MCF 10A (cell line): ENCODE measurements around the gene FUNDC2. TPM values are rescaled to one million over a fixed set of nuclear protein-coding genes. Genes with fewer than 3 reads are reported as not detected.

Experiments used
- Bru-seq: library from RNA; stranded (reverse); fragments of 400-500 nt; gene quantifications from one replicate; lab custom pipeline; 2021; lab: Mats Ljungman, UMichigan
- BruChase-seq, 2 experiments: library from RNA; stranded (reverse); fragments of 400-500 nt; gene quantifications; one replicate each; lab custom pipeline; 2021; lab: Mats Ljungman, UMichigan
- BruUV-seq: library from RNA; stranded (reverse); fragments of 400-500 nt; replicated peaks from 2 replicates; lab custom pipeline; 2021; lab: Mats Ljungman, UMichigan
- CTCF ChIA-PET: fragments of 300-600 bp; sonication (Branson Sonifier 250); formaldehyde crosslinking; extraction: SDS; loops from one replicate; lab custom pipeline; 2021; ENCODE audit warnings: antibody characterized with exemption, inconsistent platforms; lab: Yijun Ruan, JAX
- POLR2A ChIA-PET: fragments of 300-600, 350-650 bp; sonication (Branson Sonifier 250); formaldehyde crosslinking; extraction: SDS; loops from one replicate; lab custom pipeline; 2020; ENCODE audit warnings: antibody characterized with exemption, inconsistent platforms; lab: Yijun Ruan, JAX
- DNase-seq: peaks from one replicate; pipeline ENCODE4 v3.0.0-alpha.2; 2018; ENCODE audit not compliant: unreplicated experiment
- H3K27ac Mint-ChIP-seq: one replicate; pipeline ENCODE4 v1.8.0; 2022; ENCODE audit warnings: mild to moderate bottlenecking, low read depth, mixed read lengths; ENCODE audit not compliant: unreplicated experiment
- H3K27me3 Mint-ChIP-seq: one replicate; pipeline ENCODE4 v1.8.0; 2022; ENCODE audit warnings: mixed read lengths; ENCODE audit not compliant: insufficient read depth, unreplicated experiment
- H3K36me3 Mint-ChIP-seq: one replicate; pipeline ENCODE4 v1.8.0; 2022; ENCODE audit warnings: mild to moderate bottlenecking, moderate library complexity, mixed read lengths; ENCODE audit not compliant: insufficient read depth, unreplicated experiment
- H3K4me1 Mint-ChIP-seq: one replicate; pipeline ENCODE4 v1.8.0; 2022; ENCODE audit warnings: mixed read lengths; ENCODE audit not compliant: insufficient read depth, unreplicated experiment
- H3K4me3 Mint-ChIP-seq: one replicate; pipeline ENCODE4 v1.8.0; 2022; ENCODE audit warnings: mild to moderate bottlenecking, moderate library complexity, mixed read lengths; ENCODE audit not compliant: unreplicated experiment
- H3K9me3 Mint-ChIP-seq: one replicate; pipeline ENCODE4 v1.8.0; 2022; ENCODE audit warnings: mixed read lengths; ENCODE audit not compliant: unreplicated experiment
- CTCF ChIP-seq: fragments of 200-600 bp; IDR thresholded peaks from one replicate; pipeline ENCODE4 v1.8.0; 2022; ENCODE audit warnings: antibody characterized with exemption, mild to moderate bottlenecking; ENCODE audit not compliant: unreplicated experiment
- intact Hi-C: fragments of 100-400 bp; cut with micrococcal nuclease; formaldehyde crosslinking; loops from 2 replicates; pipeline ENCODE4 v1.14.1; 2022
- long read RNA-seq: library from polyadenylated mRNA; stranded (forward); transcript quantifications from one replicate; pipeline ENCODE4 v2.0.0, GENCODE V29; 2022
- total RNA-seq: library from RNA; stranded (reverse); gene quantifications from 2 replicates; pipeline ENCODE4 v1.2.3, GENCODE V29; 2022

FUNDC2 gene
- 54.8 and 70.2 TPM in 2 replicates for total RNA-seq
- Bru-seq, nascent RNA, result percentile 74 among the genes with signal in this experiment
- BruChase-seq, experiment 1, labeled RNA remaining after a 6-hour chase, result percentile 69 among the genes with signal in this experiment
- BruChase-seq, experiment 2, labeled RNA remaining after a 2-hour chase, result percentile 60 among the genes with signal in this experiment
- long read RNA-seq, full-length matches to known transcripts, result 71 of 81 reads
- long read RNA-seq, partial matches to known transcripts, result 1 of 81 reads
- long read RNA-seq, other reads (novel, unspliced or antisense), result 9 of 81 reads

- TF ChIP-seq CTCF, result no peak
- Mint-ChIP-seq H3K9me3 (no peaks in the 10 kb centered on the region), H3K36me3 (no peaks in the 10 kb centered on the region), H3K27me3 (peaks cover 36% of the 10 kb centered on the region), H3K4me1 (peaks cover 13% of the 10 kb centered on the region), H3K4me3 (peak within 1 kb of the TSS; percentile 75), H3K27ac (peak within 1 kb of the TSS; percentile 90)
- peak; percentile 88 for DNase-seq
- POLR2A ChIA-PET, result interaction anchor here (0.8 to 3.4 kb wide), 14 partner anchors 9 to 189 kb away, joined by 3 to 35 read pairs (median 6); partner anchors contain the start of genes BRCC3, CMC4, MTCP1 and VBP1
- BruUV-seq, result no TSS peak
- CTCF ChIA-PET, result interaction anchor here (0.6 to 1.3 kb wide), 5 partner anchors 30 to 335 kb away, joined by 3 to 4 read pairs (median 4); no protein-coding TSS in a partner anchor
- intact Hi-C loops, result loop anchor here (2.0 kb wide), 1 partner anchor 44 kb away; the partner anchor contains the start of genes BRCC3, CMC4 and MTCP1
Measured at GRCh38 chrX:155026727-155027508, at the start of gene FUNDC2. Gene FUNDC2 (plus strand): TSS chrX:155026844. CDS start chrX:155026939, 95 bp downstream.

- Mint-ChIP-seq H3K4me3 (no peak overlapping the region), H3K27ac (peak overlapping the region; percentile 86), H3K27me3 (no peaks in the 10 kb centered on the region), H3K4me1 (peaks cover 18% of the 10 kb centered on the region), H3K9me3 (peaks cover 8% of the 10 kb centered on the region), H3K36me3 (peaks cover 6% of the 10 kb centered on the region)
- intact Hi-C loops, result loop anchor here (2.0 kb wide), 1 partner anchor 199 kb away; no protein-coding TSS in a partner anchor
- no peak for TF ChIP-seq CTCF
- no peak for DNase-seq
- BruUV-seq, result no TSS peak
- POLR2A ChIA-PET, result interaction anchor here (0.6 to 1.5 kb wide), 4 partner anchors 47 to 683 kb away, joined by 3 to 5 read pairs (median 4); partner anchors contain the start of gene FUNDC2
- CTCF ChIA-PET, result interaction anchor here (0.7 to 1.9 kb wide), 25 partner anchors 9 to 246 kb away, joined by 3 to 20 read pairs (median 5); partner anchors contain the start of genes FUNDC2 and VBP1
Measured at GRCh38 chrX:154979629-154980028, 47.0 kb upstream of the FUNDC2 start.

GRCh38 chrX:154980330-154981115, 46.1 kb upstream of the FUNDC2 start:
- Mint-ChIP-seq H3K27me3 (no peaks in the 10 kb centered on the region), H3K4me1 (peaks cover 18% of the 10 kb centered on the region), H3K4me3 (peak overlapping the region; percentile 71), H3K27ac (peak overlapping the region; percentile 86), H3K9me3 (peaks cover 8% of the 10 kb centered on the region), H3K36me3 (peaks cover 6% of the 10 kb centered on the region)
- BruUV-seq, result no TSS peak
- peak; percentile 84 for TF ChIP-seq CTCF
- peak; percentile 86 for DNase-seq
- ChIA-PET CTCF (interaction anchor here (0.6 to 1.9 kb wide), 32 partner anchors 10 to 1013 kb away, joined by 3 to 20 read pairs (median 4); partner anchors contain the start of genes F8, FUNDC2 and VBP1), POLR2A (interaction anchor here (0.6 to 1.5 kb wide), 4 partner anchors 46 to 682 kb away, joined by 3 to 5 read pairs (median 4); partner anchors contain the start of gene FUNDC2)
- intact Hi-C loops, result loop anchor here (1.0 to 2.0 kb wide), 6 partner anchors 62 to 840 kb away; no protein-coding TSS in a partner anchor
